ENCODE results near the gene ACTR3.

The ACTR3 gene

GRCh38 chr2:114005110-114005783 is 115.4 kb downstream of the ACTR3 start:
- no peak for DNase-seq (ENCODE audit: low read depth)

GRCh38 chr2:114006460-114006859 is 116.6 kb downstream of the ACTR3 start:
- DNase-seq (ENCODE audit: low read depth) = no peak

- DNase-seq (ENCODE audit: low read depth) = no peak
Measured at GRCh38 chr2:114007436-114007835, 117.5 kb downstream of the ACTR3 start.

- no peak for DNase-seq (ENCODE audit: low read depth)
Measured at GRCh38 chr2:114008720-114009119, 118.8 kb downstream of the ACTR3 start.

GRCh38 chr2:114009205-114009944 is 119.5 kb downstream of the ACTR3 start:
- DNase-seq (ENCODE audit: low read depth) = no peak

- DNase-seq (ENCODE audit: low read depth) = no peak
Measured at GRCh38 chr2:114010001-114010400, 120.1 kb downstream of the ACTR3 start.

- no peak for DNase-seq (ENCODE audit: low read depth)
Measured at GRCh38 chr2:114011713-114012112, 121.8 kb downstream of the ACTR3 start.
